HG03064 (cell line): Measurements from ENCODE around the gene SDHA.

ENCODE experiments used
- ATAC-seq: cut with Tn5 transposase; IDR thresholded peaks from one replicate; pipeline ENCODE4 v1.9.1; 2021; ENCODE audit warnings: low read depth; ENCODE audit not compliant: unreplicated experiment

The SDHA gene

GRCh38 chr5:185095-186070 lies 32.7 kb upstream of the SDHA start:
- ATAC-seq, result no peak

- ATAC-seq, result no peak
Measured at GRCh38 chr5:186091-187041, 31.8 kb upstream of the SDHA start.

GRCh38 chr5:187042-187431 lies 31.1 kb upstream of the SDHA start:
- no peak for ATAC-seq

GRCh38 chr5:187617-188451 lies 30.3 kb upstream of the SDHA start:
- no peak for ATAC-seq

GRCh38 chr5:188488-189481 lies 29.3 kb upstream of the SDHA start:
- peak; percentile 72 for ATAC-seq

GRCh38 chr5:189486-189885 lies 28.6 kb upstream of the SDHA start:
- ATAC-seq, result no peak

GRCh38 chr5:189976-190365 lies 28.1 kb upstream of the SDHA start:
- ATAC-seq, result no peak

- no peak for ATAC-seq
Measured at GRCh38 chr5:190366-191035, 27.6 kb upstream of the SDHA start.

GRCh38 chr5:191036-191948 lies 26.8 kb upstream of the SDHA start, which contains the start of gene LRRC14B:
Gene LRRC14B, plus strand, starts transcription at chr5:191495. Its CDS starts 44 bp downstream, at chr5:191539.
- ATAC-seq, result no peak

GRCh38 chr5:191949-192690 lies 26.0 kb upstream of the SDHA start:
- ATAC-seq, result no peak

- no peak for ATAC-seq
Measured at GRCh38 chr5:192691-192969, 25.5 kb upstream of the SDHA start.

- no peak for ATAC-seq
Measured at GRCh38 chr5:192970-193831, 24.9 kb upstream of the SDHA start.

GRCh38 chr5:194102-194501 lies 24.0 kb upstream of the SDHA start:
- ATAC-seq, result no peak

- no peak for ATAC-seq
Measured at GRCh38 chr5:194603-195209, 23.4 kb upstream of the SDHA start.

- ATAC-seq, result no peak
Measured at GRCh38 chr5:195401-196160, 22.5 kb upstream of the SDHA start.
